Measurements from ENCODE around the gene EGR1.

The EGR1 gene

DNA sequence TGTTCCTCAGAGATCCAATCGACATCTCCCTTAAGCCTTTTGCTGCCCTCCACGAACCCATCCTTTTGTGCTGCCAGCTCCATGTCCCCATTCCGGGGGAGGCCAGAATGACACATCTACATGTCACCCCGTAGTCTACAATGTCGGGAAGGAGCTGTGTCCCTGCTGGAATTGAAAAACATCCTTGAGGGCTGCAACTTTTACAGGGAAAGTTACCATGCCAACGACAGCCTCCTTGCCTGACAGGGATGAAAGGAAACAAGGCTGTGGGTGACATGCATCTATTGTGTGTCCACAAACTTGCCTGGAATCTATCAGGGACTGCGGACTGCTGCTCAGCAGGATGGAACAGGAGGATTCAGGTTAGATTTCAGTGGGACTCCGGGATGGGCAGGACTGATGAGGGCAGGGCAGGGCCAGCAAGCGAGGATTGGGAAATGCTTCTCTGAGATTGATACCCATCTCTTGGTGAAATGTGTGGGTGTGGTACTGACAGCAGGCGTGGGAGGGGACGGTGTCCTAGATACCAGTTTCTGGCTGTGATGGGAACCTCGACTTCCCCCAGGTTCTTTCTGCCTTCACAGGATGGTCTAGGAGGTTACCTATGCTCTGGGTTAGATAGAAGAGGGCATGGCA, 25.5 kb downstream of the EGR1 start:
- Histone ChIP-seq H3K36me3 (ENCODE audit: insufficient read depth, low read length) (no peaks in the 10 kb centered on the region), H3F3A (ENCODE audit: insufficient read depth, low read length) (no peaks in the 10 kb centered on the region)

DNA sequence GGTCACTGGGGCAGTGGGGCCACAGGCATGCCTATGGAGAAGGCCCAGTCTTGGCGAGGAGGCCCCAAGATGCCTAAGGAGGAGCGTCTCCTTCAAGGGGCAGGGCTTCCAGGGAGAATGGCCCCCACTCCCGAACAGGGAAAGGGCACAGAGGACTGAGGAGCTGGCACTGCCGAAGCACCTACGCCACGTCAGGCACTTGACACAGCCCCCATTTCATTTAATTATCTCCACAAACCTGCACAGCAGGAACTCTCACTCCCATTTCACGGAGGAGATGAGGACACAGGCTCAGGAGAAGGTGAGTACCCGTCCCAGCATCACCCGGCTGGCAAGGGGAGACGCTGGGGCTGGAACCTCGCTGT, 26.0 kb downstream of the EGR1 start:
- Histone ChIP-seq H3K4me1 (ENCODE audit: insufficient read depth, low read length, severe bottlenecking) (peaks cover 15% of the 10 kb centered on the region), H2AFZ (ENCODE audit: low read length) (no peak overlapping the region; the same call in 1 of the 2 replicates), H3K4me2 (ENCODE audit: low read length) (peak overlapping the region; percentile 95), H3K9me3 (ENCODE audit: low read length) (no peaks in the 10 kb centered on the region), H3K36me3 (ENCODE audit: insufficient read depth, low read length) (no peaks in the 10 kb centered on the region), H3K9ac (ENCODE audit: low read length) (peak overlapping the region; percentile 60; the same call in 1 of the 2 replicates), H3K4me3 (ENCODE audit: low read depth, low read length, poor library complexity, severe bottlenecking) (peak overlapping the region; percentile 65), H3K27me3 (ENCODE audit: insufficient read depth, low read length) (no peaks in the 10 kb centered on the region), H3K27ac (ENCODE audit: low read depth, low read length, poor library complexity, severe bottlenecking) (no peak overlapping the region), H4K20me1 (ENCODE audit: insufficient read depth, low read length) (no peaks in the 10 kb centered on the region), H3F3A (ENCODE audit: insufficient read depth, low read length) (no peaks in the 10 kb centered on the region), H3K79me2 (ENCODE audit: insufficient read depth, low read length) (no peaks in the 10 kb centered on the region), H3K9me2 (ENCODE audit: low read depth, low read length) (no peaks in the 10 kb centered on the region)
- TF ChIP-seq, protein P1, sequence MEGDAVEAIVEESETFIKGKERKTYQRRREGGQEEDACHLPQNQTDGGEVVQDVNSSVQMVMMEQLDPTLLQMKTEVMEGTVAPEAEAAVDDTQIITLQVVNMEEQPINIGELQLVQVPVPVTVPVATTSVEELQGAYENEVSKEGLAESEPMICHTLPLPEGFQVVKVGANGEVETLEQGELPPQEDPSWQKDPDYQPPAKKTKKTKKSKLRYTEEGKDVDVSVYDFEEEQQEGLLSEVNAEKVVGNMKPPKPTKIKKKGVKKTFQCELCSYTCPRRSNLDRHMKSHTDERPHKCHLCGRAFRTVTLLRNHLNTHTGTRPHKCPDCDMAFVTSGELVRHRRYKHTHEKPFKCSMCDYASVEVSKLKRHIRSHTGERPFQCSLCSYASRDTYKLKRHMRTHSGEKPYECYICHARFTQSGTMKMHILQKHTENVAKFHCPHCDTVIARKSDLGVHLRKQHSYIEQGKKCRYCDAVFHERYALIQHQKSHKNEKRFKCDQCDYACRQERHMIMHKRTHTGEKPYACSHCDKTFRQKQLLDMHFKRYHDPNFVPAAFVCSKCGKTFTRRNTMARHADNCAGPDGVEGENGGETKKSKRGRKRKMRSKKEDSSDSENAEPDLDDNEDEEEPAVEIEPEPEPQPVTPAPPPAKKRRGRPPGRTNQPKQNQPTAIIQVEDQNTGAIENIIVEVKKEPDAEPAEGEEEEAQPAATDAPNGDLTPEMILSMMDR (IDR thresholded peaks at IDR 0.05; ENCODE audit: low read length), result no peak
- TF ChIP-seq EZH2 (IDR thresholded peaks at IDR 0.05; ENCODE audit: borderline replicate concordance, low read length), result no peak

More for the DNA sequence above, 25.5 kb downstream of the EGR1 start:
- TF ChIP-seq, protein P1 (IDR thresholded peaks at IDR 0.05; ENCODE audit: low read length), result no peak
- TF ChIP-seq EZH2 (IDR thresholded peaks at IDR 0.05; ENCODE audit: borderline replicate concordance, low read length), result no peak
- no peak overlapping the region for H2AFZ ChIP-seq (ENCODE audit: low read length)
- H3K4me1 ChIP-seq (ENCODE audit: insufficient read depth, low read length, severe bottlenecking), result peaks cover 15% of the 10 kb centered on the region
- H3K79me2 ChIP-seq (ENCODE audit: insufficient read depth, low read length), result no peaks in the 10 kb centered on the region
- H3K27ac ChIP-seq (ENCODE audit: low read depth, low read length, poor library complexity, severe bottlenecking), result no peak overlapping the region
- H3K9me3 ChIP-seq (ENCODE audit: low read length), result no peaks in the 10 kb centered on the region
- no peak overlapping the region for H3K4me2 ChIP-seq (ENCODE audit: low read length)
- H3K27me3 ChIP-seq (ENCODE audit: insufficient read depth, low read length), result no peaks in the 10 kb centered on the region
- H3K9me2 ChIP-seq (ENCODE audit: low read depth, low read length), result no peaks in the 10 kb centered on the region
- H4K20me1 ChIP-seq (ENCODE audit: insufficient read depth, low read length), result no peaks in the 10 kb centered on the region
- H3K9ac ChIP-seq (ENCODE audit: low read length), result no peak overlapping the region
- no peak overlapping the region for H3K4me3 ChIP-seq (ENCODE audit: low read depth, low read length, poor library complexity, severe bottlenecking)

DNA sequence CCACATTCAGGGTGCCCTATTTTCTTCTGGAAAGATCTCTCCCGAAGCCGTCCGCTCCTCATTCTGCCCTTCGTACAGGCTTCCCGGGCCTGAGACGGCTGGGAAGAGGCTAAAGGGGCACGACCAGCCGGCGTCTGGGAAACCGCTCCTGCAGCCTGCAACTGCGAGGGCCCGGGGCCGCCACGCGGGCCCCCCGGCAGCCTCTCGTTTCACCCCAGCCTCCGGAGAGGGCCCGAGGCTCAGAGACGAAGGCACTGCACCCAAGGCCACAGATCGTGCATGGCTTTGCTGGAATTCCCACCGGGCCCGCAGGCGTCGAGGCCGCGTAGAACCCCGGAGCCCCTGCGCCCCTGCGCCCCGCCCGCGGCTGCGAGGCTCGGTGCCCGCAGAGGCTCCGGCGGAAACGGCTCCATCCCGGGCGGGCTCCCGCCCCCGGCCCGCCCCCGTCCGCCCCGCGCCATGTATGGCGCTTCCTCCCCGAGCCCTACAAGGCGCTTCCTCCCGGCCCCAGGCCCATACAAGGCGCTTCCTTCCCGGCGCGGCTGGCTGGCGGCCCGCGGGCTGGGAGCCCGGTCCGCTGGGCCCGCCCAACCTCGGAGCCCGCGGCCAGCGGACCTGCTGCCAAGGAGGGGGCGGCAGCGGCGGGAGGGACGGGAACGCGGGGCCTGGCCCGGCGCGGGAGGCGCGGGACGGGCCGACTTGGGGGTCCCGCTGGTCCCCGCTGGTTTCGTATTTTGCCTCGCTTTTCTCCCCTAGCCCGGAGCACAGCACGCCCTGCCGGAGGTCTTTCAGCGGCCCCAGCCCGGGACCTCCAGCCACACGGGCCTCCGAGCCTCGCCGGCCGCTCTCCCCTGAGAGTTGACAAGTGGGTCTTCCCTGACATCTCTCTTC, 26.6 kb downstream of the EGR1 start:
- Histone ChIP-seq H3K27me3 (ENCODE audit: insufficient read depth, low read length) (no peaks in the 10 kb centered on the region), H3F3A (ENCODE audit: insufficient read depth, low read length) (no peaks in the 10 kb centered on the region), H3K27ac (ENCODE audit: low read depth, low read length, poor library complexity, severe bottlenecking) (no peak overlapping the region), H3K79me2 (ENCODE audit: insufficient read depth, low read length) (no peaks in the 10 kb centered on the region), H3K9me3 (ENCODE audit: low read length) (no peaks in the 10 kb centered on the region), H2AFZ (ENCODE audit: low read length) (peak overlapping the region; percentile 86), H3K36me3 (ENCODE audit: insufficient read depth, low read length) (no peaks in the 10 kb centered on the region), H3K9me2 (ENCODE audit: low read depth, low read length) (no peaks in the 10 kb centered on the region), H3K4me2 (ENCODE audit: low read length) (peak overlapping the region; percentile 95), H3K4me1 (ENCODE audit: insufficient read depth, low read length, severe bottlenecking) (peaks cover 15% of the 10 kb centered on the region), H3K4me3 (ENCODE audit: low read depth, low read length, poor library complexity, severe bottlenecking) (peak overlapping the region; percentile 65), H4K20me1 (ENCODE audit: insufficient read depth, low read length) (no peaks in the 10 kb centered on the region), H3K9ac (ENCODE audit: low read length) (peak overlapping the region; percentile 67)
- TF ChIP-seq, protein P1 (IDR thresholded peaks at IDR 0.05; ENCODE audit: low read length), result peak; percentile 10; the same call in 1 of the 2 replicates
- no peak for TF ChIP-seq EZH2 (IDR thresholded peaks at IDR 0.05; ENCODE audit: borderline replicate concordance, low read length)
